GM12875 (cell line): ENCODE data around the gene HOXC10.

Experiments used
- H3K4me3 ChIP-seq: one replicate; pipeline ENCODE4 v1.5.1; 2011; ENCODE audit warnings: low read depth, low read length, control low read depth
- CTCF ChIP-seq: IDR thresholded peaks from 2 replicates; pipeline ENCODE4 v1.5.1; 2011; ENCODE audit warnings: low read depth, mild to moderate bottlenecking, control low read depth, inconsistent platforms, low read length, moderate library complexity, borderline replicate concordance; ENCODE audit not compliant: insufficient read depth

Gene HOXC10

GRCh38 chr12:54037360-54038283 is 52.7 kb downstream of the HOXC10 start:
- no peak overlapping the region for H3K4me3 ChIP-seq
- TF ChIP-seq CTCF: no peak

GRCh38 chr12:54038284-54038870 is 53.4 kb downstream of the HOXC10 start:
- no peak for TF ChIP-seq CTCF
- H3K4me3 ChIP-seq: no peak overlapping the region

- H3K4me3 ChIP-seq: no peak overlapping the region
- no peak for TF ChIP-seq CTCF
Observed at GRCh38 chr12:54038871-54039414, 54.0 kb downstream of the HOXC10 start.

GRCh38 chr12:54039417-54040147 is 54.6 kb downstream of the HOXC10 start:
- H3K4me3 ChIP-seq: no peak overlapping the region
- no peak for TF ChIP-seq CTCF
